GM12892 (cell line): ENCODE data around the gene DGKQ.

Experiments used
- POLR2A ChIP-seq: IDR thresholded peaks from 2 replicates; pipeline ENCODE4 v1.6.1; 2011; ENCODE audit warnings: low read depth, low read length, control low read depth
- POLR2AphosphoS5 ChIP-seq: IDR thresholded peaks from 2 replicates; pipeline ENCODE4 v1.6.1; 2011; ENCODE audit warnings: low read depth, low read length, control low read depth
- TAF1 ChIP-seq: IDR thresholded peaks from 2 replicates; pipeline ENCODE4 v1.6.1; 2011; ENCODE audit warnings: low read depth, mild to moderate bottlenecking, control low read depth, low read length, borderline replicate concordance

GRCh38 chr4:925171-925570, 48.2 kb downstream of the DGKQ start:
- no peak for TF ChIP-seq POLR2A
- no peak for TF ChIP-seq TAF1
- no peak for TF ChIP-seq POLR2AphosphoS5
